Naive thymus-derived CD4-positive, alpha-beta T cell (primary cell): ENCODE measurements around the gene CD74. TPM values are rescaled to one million over a fixed set of nuclear protein-coding genes. Genes with fewer than 3 reads are reported as not detected.

ENCODE experiments used
- ATAC-seq: fragments of 150-1000 bp; cut with Tn5 transposase; 2 replicates; pipeline ENCODE4 v1.10.0; 2021; ENCODE audit warnings: mild to moderate bottlenecking, moderate library complexity
- CTCF ChIA-PET: fragments of 350-600 bp; sonication (Branson Sonifier 250); formaldehyde crosslinking; loops from one replicate; lab custom pipeline; 2021; ENCODE audit warnings: antibody characterized with exemption; lab: Charles Lee
- POLR2A ChIA-PET: fragments of 350-600 bp; sonication (Branson Sonifier 250); formaldehyde crosslinking; loops from one replicate; lab custom pipeline; 2021; ENCODE audit warnings: antibody characterized with exemption, inconsistent platforms; lab: Charles Lee
- DNase-seq, 9 donors: peaks; one replicate each; pipeline versions ENCODE4 v3.0.0 to v3.0.0-alpha.2; 2020 to 2022; ENCODE audit warnings: mixed read lengths in 1 of 9
- H3K27ac ChIP-seq: one replicate; pipeline ENCODE4 v1.7.0; 2013; ENCODE audit warnings: mild to moderate bottlenecking, low read depth, low read length, moderate library complexity
- H3K27me3 ChIP-seq, 2 donors: one replicate each; pipeline ENCODE4 v1.7.0; 2013; ENCODE audit warnings: low read length in 2 of 2, mild to moderate bottlenecking in 2 of 2, moderate library complexity in 2 of 2; ENCODE audit not compliant: control insufficient read depth in 2 of 2, insufficient read depth in 2 of 2
- H3K36me3 ChIP-seq, 3 experiments: 1 replicate in 2 of 3; 2 replicates in 1 of 3; pipeline ENCODE4 v1.7.0; 2013; ENCODE audit warnings: low read length in 3 of 3, mild to moderate bottlenecking in 3 of 3, moderate library complexity in 1 of 3; ENCODE audit not compliant: insufficient read depth in 3 of 3, control insufficient read depth in 2 of 3
- H3K4me1 ChIP-seq, 2 donors: one replicate each; pipeline ENCODE4 v1.7.0; 2013; ENCODE audit warnings: low read length in 2 of 2, mild to moderate bottlenecking in 2 of 2, moderate library complexity in 1 of 2; ENCODE audit not compliant: control insufficient read depth in 2 of 2, insufficient read depth in 2 of 2
- H3K4me3 ChIP-seq: 2 replicates; pipeline ENCODE4 v1.7.0; 2013; ENCODE audit warnings: mild to moderate bottlenecking, low read length
- H3K9me3 ChIP-seq, 3 experiments: 1 replicate in 2 of 3; 2 replicates in 1 of 3; pipeline ENCODE4 v1.7.0; 2013; ENCODE audit warnings: low read length in 3 of 3; ENCODE audit not compliant: control insufficient read depth in 2 of 3
- H3K27ac Mint-ChIP-seq, 9 donors: one replicate each; pipeline ENCODE4 v1.8.0; 2020 to 2022; ENCODE audit warnings: mixed read lengths in 9 of 9, mild to moderate bottlenecking in 8 of 9, moderate library complexity in 5 of 9, inconsistent platforms in 2 of 9
- H3K27me3 Mint-ChIP-seq, 5 donors: one replicate each; pipeline ENCODE4 v1.8.0; 2021 to 2022; ENCODE audit warnings: mixed read lengths in 5 of 5, mild to moderate bottlenecking in 1 of 5
- H3K36me3 Mint-ChIP-seq, 5 donors: one replicate each; pipeline ENCODE4 v1.8.0; 2020 to 2022; ENCODE audit warnings: mixed read lengths in 5 of 5, mild to moderate bottlenecking in 3 of 5, inconsistent platforms in 1 of 5
- H3K4me1 Mint-ChIP-seq, 7 donors: one replicate each; pipeline ENCODE4 v1.8.0; 2020 to 2022; ENCODE audit warnings: mixed read lengths in 7 of 7, mild to moderate bottlenecking in 3 of 7, inconsistent platforms in 1 of 7
- H3K4me3 Mint-ChIP-seq, 10 donors: one replicate each; pipeline ENCODE4 v1.8.0; 2020 to 2022; ENCODE audit warnings: mild to moderate bottlenecking in 10 of 10, mixed read lengths in 10 of 10, moderate library complexity in 6 of 10, inconsistent platforms in 2 of 10
- H3K9me3 Mint-ChIP-seq, 11 donors: one replicate each; pipeline ENCODE4 v1.8.0; 2020 to 2022; ENCODE audit warnings: mixed read lengths in 11 of 11, mild to moderate bottlenecking in 4 of 11, inconsistent platforms in 1 of 11, moderate library complexity in 1 of 11
- intact Hi-C, 2 donors: fragments of 100-400 bp; cut with micrococcal nuclease; formaldehyde crosslinking; loops; one replicate each; pipeline ENCODE4 v1.15.1; 2023
- polyA plus RNA-seq, 2 donors: library from polyadenylated mRNA; unstranded; fragments of 300-500 nt; fragmentation: Illumina TruSeq; gene quantifications; one replicate each; pipeline ENCODE4 v1.2.3, GENCODE V29; 2021
- total RNA-seq, 6 experiments: library from RNA in 5 of 6; stranded (reverse) in 5 of 6; gene quantifications; 1 replicate in 5 of 6; 2 replicates in 1 of 6; pipeline ENCODE4 v1.2.3 and lab custom pipeline; 2021 to 2026

Gene CD74
- total and polyA plus RNA-seq, 7 experiments from 2014 or later: 153 to 1,948 (median 413) TPM

- Histone ChIP-seq H3K4me1 (peaks cover 0 to 5% of the 10 kb centered on the region in 2 donors), H3K4me3 (no peak overlapping the region), H3K9me3 (no peaks in the 10 kb centered on the region), H3K36me3 (peaks cover 12 to 40% (median 26%) of the 10 kb centered on the region in 3 experiments), H3K27me3 (no peaks in the 10 kb centered on the region), H3K27ac (no peak overlapping the region)
- DNase-seq: no peak
- Mint-ChIP-seq H3K9me3 (no peaks in the 10 kb centered on the region), H3K27me3 (no peaks in the 10 kb centered on the region), H3K4me3 (no peak overlapping the region), H3K4me1 (peaks cover 4 to 16% (median 10%) of the 10 kb centered on the region in 7 donors), H3K36me3 (peaks cover 2 to 22% (median 13%) of the 10 kb centered on the region in 5 donors), H3K27ac (peak overlapping the region in 1 of 9 donors; percentile 69)
- ChIA-PET CTCF (no interaction called here), POLR2A (interaction anchor here (1.1 to 1.6 kb wide), 2 partner anchors 9 to 10 kb away, joined by 3 to 6 read pairs; partner anchors contain the start of gene RPS14)
- intact Hi-C loops: loop anchor here in 1 of 2 donors (10.0 kb wide), 1 partner anchor 886 kb away; the partner anchor contains the start of gene CSNK1A1
- ATAC-seq: no peak
Observed at GRCh38 chr5:150440948-150441812, 28.5 kb upstream of the CD74 start.

- POLR2A ChIA-PET: interaction anchor here (0.8 kb wide), 1 partner anchor 216 kb away, joined by 3 read pairs; no protein-coding TSS in a partner anchor
- peaks cover 6 to 11% (median 8%) of the 10 kb centered on the region in 7 donors for H3K4me1 Mint-ChIP-seq
- H3K27ac Mint-ChIP-seq: peak overlapping the region in 1 of 9 donors; percentile 21
Observed at GRCh38 chr5:150438873-150439546, 26.3 kb upstream of the CD74 start.

GRCh38 chr5:150436141-150436680 is 23.5 kb upstream of the CD74 start:
- Histone ChIP-seq H3K9me3 (no peaks in the 10 kb centered on the region), H3K4me1 (peaks cover 0 to 7% of the 10 kb centered on the region in 2 donors), H3K36me3 (no peaks in the 10 kb centered on the region), H3K4me3 (no peak overlapping the region), H3K27ac (peak overlapping the region; percentile 12), H3K27me3 (no peaks in the 10 kb centered on the region)
- Mint-ChIP-seq H3K4me1 (peaks cover 6 to 11% (median 7%) of the 10 kb centered on the region in 7 donors), H3K4me3 (peak overlapping the region in 6 of 10 donors; percentile 29 to 61 (median 56)), H3K9me3 (no peaks in the 10 kb centered on the region), H3K36me3 (peaks cover 0 to 3% (median 0%) of the 10 kb centered on the region in 5 donors), H3K27me3 (no peaks in the 10 kb centered on the region), H3K27ac (peak overlapping the region; percentile 53 to 94 (median 72))
- DNase-seq: peak; percentile 74 to 89 (median 86)
- peak; percentile 99 for ATAC-seq
- ChIA-PET CTCF (interaction anchor here (0.6 to 2.8 kb wide), 9 partner anchors 9 to 277 kb away, joined by 3 to 17 read pairs (median 5); partner anchors contain the start of genes CD74 and RPS14), POLR2A (interaction anchor here (1.0 to 2.5 kb wide), 3 partner anchors 9 to 24 kb away, joined by 3 to 13 read pairs (median 7); partner anchors contain the start of genes CD74 and RPS14)
- intact Hi-C loops: loop anchor here (1.0 to 10.0 kb wide), 12 partner anchors 13 to 435 kb away; partner anchors contain the start of genes CD74 (in 2 of the 2), RPS14 (in 2 of the 2) and TCOF1 (in 1 of the 2)

More at GRCh38 chr5:150438873-150439546, 26.3 kb upstream of the CD74 start:
- ATAC-seq (no peak), DNase-seq (no peak)
- no peak overlapping the region for H3K27ac ChIP-seq
- no peaks in the 10 kb centered on the region for H3K9me3 Mint-ChIP-seq
- intact Hi-C loops: loop anchor here in 1 of 2 donors (10.0 kb wide), 1 partner anchor 164 kb away; no protein-coding TSS in a partner anchor
- peaks cover 0 to 11% (median 9%) of the 10 kb centered on the region in 5 donors for H3K36me3 Mint-ChIP-seq
- CTCF ChIA-PET: interaction anchor here (0.6 to 0.8 kb wide), 3 partner anchors 28 to 371 kb away, joined by 3 to 4 read pairs (median 3); no protein-coding TSS in a partner anchor
- H3K4me3 Mint-ChIP-seq: no peak overlapping the region
- H3K4me3 ChIP-seq: no peak overlapping the region
- H3K36me3 ChIP-seq: peaks cover 3 to 18% (median 6%) of the 10 kb centered on the region in 3 experiments
- H3K27me3 Mint-ChIP-seq: no peaks in the 10 kb centered on the region
- H3K9me3 ChIP-seq: no peaks in the 10 kb centered on the region
- no peaks in the 10 kb centered on the region for H3K27me3 ChIP-seq
- H3K4me1 ChIP-seq: peaks cover 0 to 7% of the 10 kb centered on the region in 2 donors

GRCh38 chr5:150434464-150434863 is 21.8 kb upstream of the CD74 start:
- ChIA-PET CTCF (interaction anchor here (0.9 to 1.4 kb wide), 3 partner anchors 9 to 85 kb away, joined by 3 to 7 read pairs (median 3); no protein-coding TSS in a partner anchor), POLR2A (interaction anchor here (0.5 to 0.6 kb wide), 2 partner anchors 44 to 102 kb away, joined by 3 read pairs; no protein-coding TSS in a partner anchor)
- Mint-ChIP-seq H3K4me1 (peaks cover 6 to 12% (median 7%) of the 10 kb centered on the region in 7 donors), H3K27me3 (no peaks in the 10 kb centered on the region), H3K9me3 (no peaks in the 10 kb centered on the region), H3K4me3 (no peak overlapping the region), H3K27ac (no peak overlapping the region), H3K36me3 (peaks cover 0 to 3% (median 0%) of the 10 kb centered on the region in 5 donors)
- no peak for ATAC-seq
- no peak overlapping the region for H3K27ac ChIP-seq
- intact Hi-C loops: loop anchor here in 1 of 2 donors (10.0 kb wide), 1 partner anchor 160 kb away; no protein-coding TSS in a partner anchor
- H3K36me3 ChIP-seq: no peaks in the 10 kb centered on the region
- H3K4me1 ChIP-seq: peaks cover 0 to 7% of the 10 kb centered on the region in 2 donors
- DNase-seq: no peak
- H3K9me3 ChIP-seq: no peaks in the 10 kb centered on the region
- no peaks in the 10 kb centered on the region for H3K27me3 ChIP-seq
- no peak overlapping the region for H3K4me3 ChIP-seq

GRCh38 chr5:150431574-150431973 is 18.9 kb upstream of the CD74 start:
- peaks cover 0 to 7% of the 10 kb centered on the region in 2 donors for H3K4me1 ChIP-seq
- Mint-ChIP-seq H3K4me3 (no peak overlapping the region), H3K27me3 (peaks cover 0 to 5% (median 0%) of the 10 kb centered on the region in 5 donors), H3K27ac (no peak overlapping the region), H3K4me1 (peaks cover 6 to 13% (median 7%) of the 10 kb centered on the region in 7 donors), H3K9me3 (peaks cover 0 to 1% (median 0%) of the 10 kb centered on the region in 11 donors), H3K36me3 (peaks cover 0 to 4% (median 0%) of the 10 kb centered on the region in 5 donors)
- no peaks in the 10 kb centered on the region for H3K9me3 ChIP-seq
- POLR2A ChIA-PET: interaction anchor here (0.6 to 1.0 kb wide), 2 partner anchors 18 to 19 kb away, joined by 3 to 4 read pairs; partner anchors contain the start of gene RPS14
- intact Hi-C loops: loop anchor here in 1 of 2 donors (10.0 kb wide), 1 partner anchor 157 kb away; no protein-coding TSS in a partner anchor
- H3K27ac ChIP-seq: no peak overlapping the region
- no peak overlapping the region for H3K4me3 ChIP-seq
- CTCF ChIA-PET: interaction anchor here (1.1 kb wide), 1 partner anchor 21 kb away, joined by 3 read pairs; no protein-coding TSS in a partner anchor
- H3K36me3 ChIP-seq: no peaks in the 10 kb centered on the region
- ATAC-seq (no peak), DNase-seq (no peak)
- H3K27me3 ChIP-seq: no peaks in the 10 kb centered on the region
